GM06990 (cell line): ENCODE results near the gene TMEM39A.

ENCODE experiments used
- DNase-seq: peaks from one replicate; pipeline ENCODE4 v3.0.0-alpha.2; 2011; ENCODE audit not compliant: insufficient read length; ENCODE audit errors: extremely low read depth
- H3K27me3 ChIP-seq: replicated peaks from 2 replicates; pipeline ENCODE4 v1.6.0; 2011; ENCODE audit warnings: low read length; ENCODE audit not compliant: control insufficient read depth, insufficient read depth
- H3K36me3 ChIP-seq: 2 replicates; pipeline ENCODE4 v1.5.1; 2011; ENCODE audit warnings: low read length; ENCODE audit not compliant: control insufficient read depth, insufficient read depth
- H3K4me3 ChIP-seq: replicated peaks from 2 replicates; pipeline ENCODE4 v1.5.1; 2011; ENCODE audit warnings: low read depth, mild to moderate bottlenecking, control low read depth, low read length
- CTCF ChIP-seq: IDR thresholded peaks from 2 replicates; pipeline ENCODE4 v1.5.1; 2011; ENCODE audit warnings: low read length, control low read depth, mild to moderate bottlenecking, inconsistent platforms; ENCODE audit not compliant: insufficient read depth, poor library complexity, severe bottlenecking

TMEM39A gene

DNA sequence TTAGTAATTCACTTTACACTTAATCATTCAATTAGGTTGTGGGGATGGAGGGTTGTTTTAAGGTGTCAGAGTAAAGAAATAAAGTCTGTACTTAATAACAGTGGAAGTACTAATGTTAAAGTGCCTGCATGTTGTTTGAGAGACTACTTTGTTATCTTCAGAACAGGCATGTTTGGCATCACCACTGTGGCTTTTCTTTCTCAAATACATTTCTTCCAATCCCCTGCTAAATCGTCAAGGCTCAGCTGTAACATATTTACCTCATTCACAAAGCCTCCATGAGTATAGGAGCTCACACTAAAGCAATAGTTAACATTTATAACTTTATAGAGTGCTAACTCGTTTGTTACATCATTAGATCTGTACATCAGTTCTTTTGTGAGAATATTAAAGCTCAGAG lies 37.5 kb upstream of the TMEM39A start:
- TF ChIP-seq CTCF: no peak
- H3K27me3 ChIP-seq: no peaks in the 10 kb centered on the region
- H3K36me3 ChIP-seq: peaks cover 2% of the 10 kb centered on the region
- peak overlapping the region; percentile 94 for H3K4me3 ChIP-seq
- DNase-seq: no peak

GRCh38 chr3:119500265-119500664 lies 36.9 kb upstream of the TMEM39A start:
- no peaks in the 10 kb centered on the region for H3K27me3 ChIP-seq
- H3K4me3 ChIP-seq: peak overlapping the region; percentile 94
- TF ChIP-seq CTCF: no peak
- DNase-seq: no peak
- H3K36me3 ChIP-seq: peaks cover 2% of the 10 kb centered on the region

DNA sequence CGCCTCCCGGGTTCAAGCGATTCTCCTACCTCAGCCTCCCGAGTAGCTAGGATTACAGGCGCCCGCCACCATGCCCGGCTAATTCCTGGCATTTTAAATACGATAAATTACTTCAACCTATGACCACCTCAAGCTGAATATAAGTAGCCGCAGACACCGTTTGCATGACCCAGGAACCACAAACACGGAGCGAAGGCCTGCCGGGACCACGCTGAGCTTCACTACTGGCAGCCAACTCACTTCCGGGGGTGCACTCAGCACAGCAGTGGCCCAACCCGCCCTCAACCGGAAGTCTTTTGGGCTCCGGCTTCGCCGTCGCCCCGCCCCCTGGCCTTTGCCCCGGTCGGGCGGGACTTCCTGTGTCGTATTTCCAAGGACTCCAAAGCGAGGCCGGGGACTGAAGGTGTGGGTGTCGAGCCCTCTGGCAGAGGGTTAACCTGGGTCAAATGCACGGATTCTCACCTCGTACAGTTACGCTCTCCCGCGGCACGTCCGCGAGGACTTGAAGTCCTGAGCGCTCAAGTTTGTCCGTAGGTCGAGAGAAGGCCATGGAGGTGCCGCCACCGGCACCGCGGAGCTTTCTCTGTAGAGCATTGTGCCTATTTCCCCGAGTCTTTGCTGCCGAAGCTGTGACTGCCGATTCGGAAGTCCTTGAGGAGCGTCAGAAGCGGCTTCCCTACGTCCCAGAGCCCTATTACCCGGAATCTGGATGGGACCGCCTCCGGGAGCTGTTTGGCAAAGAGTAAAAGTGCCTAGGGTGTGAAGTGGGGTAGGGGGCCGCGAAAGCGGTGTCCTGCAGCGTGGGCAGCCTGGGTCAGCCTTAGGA lies 35.0 kb upstream of the TMEM39A start, which contains the start of gene TIMMDC1:
TIMMDC1 (plus strand) TSS at position 362 of the 826 bp plus-strand sequence; CDS start at position 549, 187 bp downstream.
- peaks cover 2% of the 10 kb centered on the region for H3K36me3 ChIP-seq
- peak within 1 kb of the TSS; percentile 94 for H3K4me3 ChIP-seq
- H3K27me3 ChIP-seq: no peaks in the 10 kb centered on the region
- DNase-seq: peak; percentile 99
- TF ChIP-seq CTCF: no peak

DNA sequence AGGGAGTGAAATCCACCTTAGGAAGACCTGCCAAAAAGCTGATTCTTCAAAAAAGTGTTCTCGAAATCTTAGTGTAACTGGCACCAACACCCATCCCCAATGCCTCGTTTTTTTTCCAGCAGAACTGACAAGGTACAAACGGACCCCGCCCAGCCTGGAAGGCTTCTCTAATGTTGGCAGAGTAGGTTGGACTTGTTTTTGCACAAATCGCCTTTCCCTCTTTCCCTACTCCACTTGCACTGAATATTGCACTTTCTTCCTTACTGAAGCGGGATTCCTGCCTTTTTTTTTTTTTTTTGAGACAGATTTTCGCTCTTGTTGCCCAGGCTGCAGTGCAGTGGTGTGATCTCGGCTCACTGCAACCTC lies 34.4 kb upstream of the TMEM39A start:
- Histone ChIP-seq H3K27me3 (no peaks in the 10 kb centered on the region), H3K36me3 (peaks cover 2% of the 10 kb centered on the region), H3K4me3 (peak overlapping the region; percentile 80)
- no peak for TF ChIP-seq CTCF
- DNase-seq: no peak

DNA sequence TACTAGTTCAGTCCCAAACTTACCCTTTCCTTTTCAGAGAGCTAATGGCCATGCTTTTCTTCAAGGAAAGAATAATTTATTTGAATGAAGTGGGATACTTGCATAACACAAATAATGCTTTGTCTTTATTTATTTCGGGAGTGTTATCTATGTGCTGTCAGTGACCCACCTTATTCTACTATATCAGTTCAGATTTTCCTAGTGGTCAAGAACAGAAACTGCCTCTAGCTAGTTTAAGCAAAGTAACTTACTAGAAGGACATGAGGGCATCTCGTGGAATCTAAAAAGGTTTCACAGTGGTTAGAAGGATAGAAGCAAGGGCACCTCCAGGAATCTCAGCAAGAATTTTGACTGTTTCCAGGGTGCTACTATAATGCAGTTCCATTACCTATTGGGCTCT lies 31.2 kb upstream of the TMEM39A start:
- no peak for TF ChIP-seq CTCF
- no peak for DNase-seq

GRCh38 chr3:119492810-119493209 lies 29.4 kb upstream of the TMEM39A start:
- no peak for DNase-seq
- TF ChIP-seq CTCF: no peak
- Histone ChIP-seq H3K27me3 (no peaks in the 10 kb centered on the region), H3K4me3 (no peak overlapping the region), H3K36me3 (peaks cover 1% of the 10 kb centered on the region)

More for the DNA sequence above, 31.2 kb upstream of the TMEM39A start:
- no peaks in the 10 kb centered on the region for H3K27me3 ChIP-seq
- H3K36me3 ChIP-seq: peaks cover 1% of the 10 kb centered on the region
- H3K4me3 ChIP-seq: no peak overlapping the region
